IMR-90 (cell line): Measurements from ENCODE around the gene KIAA0408.

ENCODE experiments used
- CEBPB ChIP-seq: IDR thresholded peaks from 2 replicates; pipeline ENCODE4 v1.6.1; 2012; ENCODE audit warnings: low read depth, low read length, improper control_type of control experiment
- CHD1 ChIP-seq: IDR thresholded peaks from 2 replicates; pipeline ENCODE4 v1.6.1; 2012; ENCODE audit warnings: low read depth, low read length, improper control_type of control experiment
- MXI1 ChIP-seq: IDR thresholded peaks from 2 replicates; pipeline ENCODE4 v1.6.1; 2012; ENCODE audit warnings: low read depth, mild to moderate bottlenecking, low read length, moderate library complexity, borderline replicate concordance
- POLR2A ChIP-seq: IDR thresholded peaks from 2 replicates; pipeline ENCODE4 v1.6.1; 2012; ENCODE audit warnings: mild to moderate bottlenecking, low read depth, low read length
- RAD21 ChIP-seq: IDR thresholded peaks from 2 replicates; pipeline ENCODE4 v1.6.1; 2012; ENCODE audit warnings: low read length, improper control_type of control experiment
- RCOR1 ChIP-seq: IDR thresholded peaks from 2 replicates; pipeline ENCODE4 v1.6.1; 2012; ENCODE audit warnings: mild to moderate bottlenecking, low read length, improper control_type of control experiment; ENCODE audit not compliant: insufficient replicate concordance
- RFX5 ChIP-seq: IDR thresholded peaks from 2 replicates; pipeline ENCODE4 v1.8.0; 2012; ENCODE audit warnings: low read depth, mild to moderate bottlenecking, low read length, moderate library complexity
- SMC3 ChIP-seq: fragments of 150-350 bp; IDR thresholded peaks from 2 replicates; pipeline ENCODE4 v1.6.1; 2016; ENCODE audit warnings: low read depth, mild to moderate bottlenecking, antibody characterized with exemption, low read length, moderate library complexity
- TF ChIP-seq, protein P1 (sequence below): conservative IDR thresholded peaks from 2 replicates; pipeline ENCODE4 v1.5.1; 2012; ENCODE audit warnings: mild to moderate bottlenecking, low read depth, low read length, improper control_type of control experiment
- TF ChIP-seq, protein P2 (sequence below): fragments of 150-350 bp; IDR thresholded peaks from 2 replicates; pipeline ENCODE4 v1.6.1; 2016; ENCODE audit warnings: low read depth, mild to moderate bottlenecking, low read length, moderate library complexity, borderline replicate concordance

DNA sequence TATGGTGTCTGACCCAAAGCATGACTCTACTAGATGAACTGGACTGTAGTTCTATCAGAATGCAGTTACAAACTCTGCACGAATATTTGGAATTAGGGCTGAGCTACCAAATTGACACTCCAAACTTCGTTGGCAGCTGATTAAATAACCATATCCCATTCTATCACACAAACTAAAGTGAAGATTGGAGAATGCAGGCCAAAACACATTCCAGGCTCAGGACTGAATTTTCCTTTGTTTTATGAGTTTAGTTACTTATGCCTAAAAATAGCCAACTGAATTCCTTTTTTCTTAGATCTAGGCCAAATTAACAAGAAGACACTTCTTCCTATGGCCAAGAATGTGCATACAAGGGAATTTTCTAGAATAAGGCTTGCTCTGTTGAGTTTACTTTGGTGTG, 9.7 kb upstream of the KIAA0408 start:
- TF ChIP-seq POLR2A (no peak), SMC3 (no peak), RFX5 (no peak), RCOR1 (no peak), CEBPB (no peak), RAD21 (no peak), MXI1 (no peak), CHD1 (no peak)
- TF ChIP-seq, protein P1, sequence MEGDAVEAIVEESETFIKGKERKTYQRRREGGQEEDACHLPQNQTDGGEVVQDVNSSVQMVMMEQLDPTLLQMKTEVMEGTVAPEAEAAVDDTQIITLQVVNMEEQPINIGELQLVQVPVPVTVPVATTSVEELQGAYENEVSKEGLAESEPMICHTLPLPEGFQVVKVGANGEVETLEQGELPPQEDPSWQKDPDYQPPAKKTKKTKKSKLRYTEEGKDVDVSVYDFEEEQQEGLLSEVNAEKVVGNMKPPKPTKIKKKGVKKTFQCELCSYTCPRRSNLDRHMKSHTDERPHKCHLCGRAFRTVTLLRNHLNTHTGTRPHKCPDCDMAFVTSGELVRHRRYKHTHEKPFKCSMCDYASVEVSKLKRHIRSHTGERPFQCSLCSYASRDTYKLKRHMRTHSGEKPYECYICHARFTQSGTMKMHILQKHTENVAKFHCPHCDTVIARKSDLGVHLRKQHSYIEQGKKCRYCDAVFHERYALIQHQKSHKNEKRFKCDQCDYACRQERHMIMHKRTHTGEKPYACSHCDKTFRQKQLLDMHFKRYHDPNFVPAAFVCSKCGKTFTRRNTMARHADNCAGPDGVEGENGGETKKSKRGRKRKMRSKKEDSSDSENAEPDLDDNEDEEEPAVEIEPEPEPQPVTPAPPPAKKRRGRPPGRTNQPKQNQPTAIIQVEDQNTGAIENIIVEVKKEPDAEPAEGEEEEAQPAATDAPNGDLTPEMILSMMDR = no peak
- TF ChIP-seq, protein P2, sequence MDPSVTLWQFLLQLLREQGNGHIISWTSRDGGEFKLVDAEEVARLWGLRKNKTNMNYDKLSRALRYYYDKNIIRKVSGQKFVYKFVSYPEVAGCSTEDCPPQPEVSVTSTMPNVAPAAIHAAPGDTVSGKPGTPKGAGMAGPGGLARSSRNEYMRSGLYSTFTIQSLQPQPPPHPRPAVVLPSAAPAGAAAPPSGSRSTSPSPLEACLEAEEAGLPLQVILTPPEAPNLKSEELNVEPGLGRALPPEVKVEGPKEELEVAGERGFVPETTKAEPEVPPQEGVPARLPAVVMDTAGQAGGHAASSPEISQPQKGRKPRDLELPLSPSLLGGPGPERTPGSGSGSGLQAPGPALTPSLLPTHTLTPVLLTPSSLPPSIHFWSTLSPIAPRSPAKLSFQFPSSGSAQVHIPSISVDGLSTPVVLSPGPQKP = no peak
